HG02588 (cell line): ENCODE measurements around the gene PCBP4.

ENCODE experiments used
- ATAC-seq: cut with Tn5 transposase; IDR thresholded peaks from one replicate; pipeline ENCODE4 v1.9.1; 2021; ENCODE audit warnings: mild to moderate bottlenecking, moderate library complexity; ENCODE audit not compliant: unreplicated experiment

The PCBP4 gene

DNA sequence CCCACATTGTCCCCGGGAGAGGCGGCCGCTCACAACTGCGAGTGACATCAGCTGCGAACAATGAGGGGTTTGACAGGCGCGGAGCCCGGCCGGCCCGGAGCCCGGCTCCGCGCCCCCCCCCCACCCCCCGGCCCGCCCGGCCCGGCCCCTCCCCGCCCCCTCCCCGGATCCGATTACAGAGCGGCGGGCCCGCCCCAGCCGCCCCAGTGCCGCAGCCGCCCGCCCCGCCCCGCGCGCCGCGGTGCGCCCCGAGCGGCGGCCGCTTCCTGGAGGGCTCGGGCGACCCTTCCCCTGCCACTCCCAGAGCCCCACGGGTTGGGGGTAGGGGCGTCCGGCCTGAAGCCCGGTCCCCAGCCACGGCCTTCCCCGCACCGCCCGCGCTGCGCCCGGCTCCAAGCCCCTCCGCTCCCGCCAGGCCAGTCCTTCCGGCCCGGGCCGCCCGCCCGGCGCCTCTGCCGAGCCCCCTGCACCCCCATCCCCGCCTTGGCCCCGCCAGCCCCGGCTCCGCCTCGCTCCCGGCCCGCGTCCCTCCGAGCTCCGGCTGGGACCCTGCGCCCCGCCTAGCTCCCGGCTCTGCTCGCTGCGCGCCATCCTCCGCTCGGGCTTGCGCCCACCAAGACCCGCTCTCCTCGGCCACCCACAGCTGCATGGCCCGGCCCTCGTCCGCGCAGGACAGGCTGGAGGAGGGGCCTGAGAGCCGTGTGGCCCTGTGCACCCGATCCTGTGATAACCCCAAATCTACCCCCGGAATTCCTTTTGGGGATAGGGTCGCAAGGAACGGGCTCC, at the start of gene PCBP4:
PCBP4 (minus strand) TSS at position 71 of the 786 bp plus-strand sequence. CDS start 6,214 bp downstream, outside the sequence.
- no peak for ATAC-seq

GRCh38 chr3:52015438-52016228, 48.4 kb upstream of the PCBP4 start:
- ATAC-seq = no peak

DNA sequence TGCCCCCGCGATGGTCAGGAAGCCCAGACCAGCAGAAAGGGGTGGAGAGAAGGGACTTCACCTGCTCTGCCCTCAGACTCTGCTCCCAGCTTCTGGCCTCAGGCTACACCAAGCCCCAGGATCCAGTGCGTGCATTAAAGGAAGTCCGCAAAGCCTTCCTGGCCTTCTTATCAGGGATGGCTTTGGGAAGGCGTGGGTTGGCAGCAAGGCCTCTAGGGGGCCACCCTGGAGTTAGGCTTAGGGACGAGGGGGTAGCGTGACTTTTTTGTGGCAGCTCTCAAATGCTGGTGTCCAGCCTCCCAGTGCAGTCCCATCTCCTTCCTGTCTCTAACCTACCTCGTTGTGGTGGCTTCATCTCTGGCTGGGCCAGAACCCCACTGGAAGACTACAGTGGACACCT, 47.4 kb upstream of the PCBP4 start:
- no peak for ATAC-seq

DNA sequence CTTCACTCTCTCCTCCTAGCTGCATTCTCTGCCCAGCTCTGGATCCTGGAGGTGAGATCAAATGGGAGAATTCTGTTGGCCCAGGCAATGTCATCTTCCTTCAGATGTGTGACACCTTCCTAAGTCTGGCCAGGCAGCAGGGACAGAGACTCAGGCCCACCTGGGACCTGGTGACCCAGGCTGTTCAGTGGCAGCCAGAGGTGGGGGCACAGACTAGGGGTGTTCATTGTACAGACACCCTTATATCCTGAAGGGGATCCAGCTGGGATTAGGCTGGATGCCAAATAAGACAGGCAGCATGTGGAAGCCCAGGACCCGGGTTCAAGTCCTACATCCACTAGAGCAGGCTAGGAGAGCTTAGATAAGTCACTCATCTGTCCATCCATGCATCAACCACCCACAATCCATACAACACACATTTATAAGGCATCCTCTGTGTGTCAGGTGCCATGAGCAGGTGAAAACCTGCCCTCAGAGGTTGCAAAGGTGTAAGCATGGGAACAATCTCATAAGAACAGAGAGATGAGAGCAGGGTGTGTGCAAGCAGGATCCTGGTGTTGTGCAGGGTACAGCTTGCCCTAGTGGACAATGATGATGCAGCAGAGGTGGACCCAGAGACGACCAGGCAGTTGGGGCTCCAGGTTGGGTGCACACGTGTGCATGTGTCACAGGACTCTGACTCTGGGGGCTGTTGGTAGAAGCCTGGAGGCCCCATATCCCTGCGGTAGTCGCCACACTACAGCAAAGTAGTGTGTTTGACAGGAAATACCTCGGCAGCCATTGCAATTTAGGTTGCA, 46.7 kb upstream of the PCBP4 start:
- no peak for ATAC-seq

- no peak for ATAC-seq
Observed at GRCh38 chr3:52012699-52013098, 45.4 kb upstream of the PCBP4 start.

DNA sequence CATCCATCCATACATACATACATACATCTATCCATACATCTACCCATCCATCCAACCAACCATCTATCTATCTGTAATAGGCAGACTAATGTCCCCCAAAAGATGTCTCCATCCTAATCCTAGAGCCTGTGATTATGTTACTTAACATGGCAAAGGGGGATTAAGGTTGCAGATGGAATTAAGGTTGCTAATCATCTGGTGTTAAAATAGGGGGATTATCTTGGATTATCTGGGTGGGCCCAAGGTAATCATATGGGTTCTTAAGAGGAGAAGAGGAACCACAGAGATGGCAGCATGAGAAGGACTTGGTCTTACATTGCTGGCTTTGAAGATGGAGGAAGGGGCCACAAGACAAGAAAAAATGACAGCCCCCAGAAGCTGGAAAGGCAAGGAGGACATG, 43.2 kb upstream of the PCBP4 start:
- ATAC-seq = no peak

DNA sequence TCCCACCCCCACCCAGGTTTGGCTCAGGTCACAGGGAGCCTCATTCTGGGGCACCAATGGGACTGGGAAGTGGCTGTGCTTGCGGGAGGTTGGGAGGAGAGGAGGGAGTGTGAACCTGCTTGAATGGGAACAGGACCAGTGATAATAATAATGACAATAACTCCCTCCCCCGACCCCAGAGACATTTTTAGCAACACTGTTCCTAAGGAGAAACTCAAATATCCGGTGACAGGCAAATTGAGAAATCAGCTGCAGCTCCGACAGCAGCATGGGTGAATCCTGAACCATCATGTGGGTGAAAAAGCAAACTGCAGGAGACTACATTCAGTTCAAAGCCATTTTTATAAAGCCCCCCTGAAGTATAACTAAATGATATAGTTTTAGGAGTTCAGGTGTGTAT, 40.0 kb upstream of the PCBP4 start:
- no peak for ATAC-seq

DNA sequence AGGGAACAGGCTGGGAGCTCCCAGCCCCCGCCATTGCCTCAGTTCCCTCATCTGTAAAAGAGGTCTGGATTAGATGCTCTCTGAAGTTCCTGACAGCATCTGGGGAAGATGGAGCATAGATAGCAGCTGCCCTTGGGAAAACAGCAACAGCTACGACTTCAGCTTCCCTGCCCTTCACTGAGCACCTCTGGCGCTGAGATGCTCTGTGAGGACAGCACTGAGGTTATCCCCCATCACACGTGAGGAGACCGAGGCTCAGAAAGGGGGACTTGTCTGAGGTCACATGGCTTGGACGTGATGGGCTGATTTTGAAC, 39.5 kb upstream of the PCBP4 start:
- ATAC-seq = no peak

DNA sequence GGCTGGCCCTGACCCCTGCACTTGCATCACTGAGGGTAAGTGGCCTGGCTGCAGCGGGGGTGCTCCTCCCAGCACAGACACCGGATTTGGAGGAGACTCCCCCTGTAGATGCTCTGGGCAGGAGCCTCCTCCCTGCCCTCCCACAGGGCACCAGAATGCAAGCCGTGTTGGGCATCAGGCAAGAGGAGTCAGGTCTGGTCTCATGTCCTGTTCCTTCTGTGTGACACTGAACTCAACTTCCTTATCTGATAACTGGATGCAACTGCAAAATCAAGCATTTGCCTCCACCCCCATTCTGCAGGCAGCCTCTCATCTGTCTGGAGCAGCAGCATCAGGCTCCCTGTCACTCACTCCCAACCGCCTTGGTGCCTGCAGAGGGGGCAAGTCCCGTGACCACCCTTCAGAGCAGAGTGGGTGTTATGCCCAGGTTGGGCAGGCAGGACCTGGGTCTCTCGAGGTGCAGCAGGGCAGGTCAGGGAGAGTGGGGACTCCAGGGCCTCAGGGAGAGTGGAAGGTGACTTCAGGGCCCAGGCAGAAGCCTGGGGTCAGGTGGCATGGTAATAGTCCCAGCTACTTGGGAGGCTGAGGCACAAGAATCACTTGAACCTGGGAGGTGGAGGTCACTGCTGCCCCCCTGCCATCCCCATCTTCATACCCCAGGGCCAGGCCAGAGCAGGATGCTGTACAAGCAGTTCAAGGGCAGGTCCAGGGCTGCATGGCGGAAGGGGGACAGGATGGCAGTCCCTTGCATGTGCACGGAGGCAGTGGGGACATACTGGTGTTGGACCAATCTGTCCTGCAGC, 39.0 kb upstream of the PCBP4 start:
- ATAC-seq = no peak

DNA sequence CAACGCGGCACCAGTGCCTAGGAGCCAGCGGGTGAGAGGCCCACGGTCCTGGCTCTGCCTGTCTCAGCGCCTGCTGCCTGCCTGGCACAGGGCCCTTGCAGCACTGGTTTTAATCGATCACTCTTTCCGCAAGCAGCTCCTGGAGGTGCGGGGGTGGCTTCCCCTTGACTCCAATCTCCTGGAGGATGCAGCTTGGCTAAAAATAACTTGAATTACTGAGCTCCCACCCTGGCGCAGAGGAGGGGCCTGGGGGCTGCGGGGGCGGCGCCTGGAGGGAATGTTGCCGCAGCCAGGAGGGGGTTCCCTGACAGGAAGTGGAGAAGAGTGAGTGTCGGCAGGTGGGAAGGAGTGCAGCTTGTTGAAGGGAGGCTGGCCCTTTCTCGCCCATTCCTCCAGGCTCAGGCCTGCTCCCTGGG, 38.3 kb upstream of the PCBP4 start:
- no peak for ATAC-seq

- no peak for ATAC-seq
Observed at GRCh38 chr3:52004906-52005395, 37.7 kb upstream of the PCBP4 start.

DNA sequence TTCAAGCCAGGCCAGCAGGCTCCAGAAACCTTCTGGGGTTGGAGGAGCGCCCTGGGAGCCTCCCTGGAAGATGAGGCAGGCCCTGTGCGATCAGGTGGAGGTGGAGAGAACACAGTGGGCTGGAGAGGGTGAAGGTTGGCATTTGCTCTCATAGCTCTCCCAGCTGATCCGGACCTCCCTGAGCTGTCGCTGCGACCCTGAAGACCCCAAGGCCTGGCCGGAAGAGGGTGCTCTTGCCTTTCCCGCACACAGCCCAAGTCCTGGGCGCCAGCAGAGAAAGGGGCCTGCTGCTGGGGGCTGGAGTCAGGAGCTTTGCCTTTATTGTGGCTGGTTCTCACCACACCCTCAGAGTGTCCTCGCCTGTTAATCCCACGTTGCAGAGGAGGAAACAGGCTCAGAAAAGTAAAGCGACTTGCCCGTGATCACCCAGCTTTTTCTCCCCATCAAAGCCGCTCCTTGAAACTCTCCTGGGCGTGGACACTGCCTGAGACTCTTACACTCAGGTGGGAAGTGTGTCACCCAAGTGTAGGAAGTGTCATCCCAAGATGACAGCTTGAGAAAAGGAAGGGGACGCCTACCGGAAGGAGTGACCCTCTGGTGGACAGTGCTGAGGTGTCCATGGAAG, 37.0 kb upstream of the PCBP4 start:
- ATAC-seq = no peak

GRCh38 chr3:52002748-52003147, 35.5 kb upstream of the PCBP4 start:
- no peak for ATAC-seq

DNA sequence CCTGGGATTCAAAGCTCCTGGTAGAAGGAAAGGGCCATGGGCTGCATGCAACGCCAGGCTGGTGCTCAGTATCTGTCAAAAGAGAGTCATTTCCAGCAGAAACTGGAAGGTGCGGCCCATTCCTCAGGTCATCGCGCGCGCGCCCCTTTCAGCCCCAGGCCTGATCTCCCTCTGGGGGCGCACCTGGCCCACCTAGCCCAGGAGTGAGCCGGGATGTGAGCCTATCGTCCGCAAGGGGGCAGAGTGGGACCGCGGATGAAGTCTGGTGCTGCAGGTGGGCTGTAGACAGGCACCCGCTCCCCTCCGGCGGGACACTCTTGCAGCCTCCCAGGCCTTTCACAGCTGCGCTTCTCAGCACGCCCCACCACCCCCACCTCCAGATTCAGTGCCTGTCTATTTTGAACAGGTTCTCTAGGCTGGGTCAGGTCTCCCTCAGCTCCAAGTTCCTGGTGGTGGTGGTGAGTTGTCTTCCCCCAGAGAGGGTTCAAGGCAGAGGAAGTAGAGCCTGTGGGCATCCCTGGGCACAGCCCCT, 34.3 kb upstream of the PCBP4 start:
- ATAC-seq = peak; percentile 80

GRCh38 chr3:51999846-52000245, 32.6 kb upstream of the PCBP4 start:
- ATAC-seq = no peak

DNA sequence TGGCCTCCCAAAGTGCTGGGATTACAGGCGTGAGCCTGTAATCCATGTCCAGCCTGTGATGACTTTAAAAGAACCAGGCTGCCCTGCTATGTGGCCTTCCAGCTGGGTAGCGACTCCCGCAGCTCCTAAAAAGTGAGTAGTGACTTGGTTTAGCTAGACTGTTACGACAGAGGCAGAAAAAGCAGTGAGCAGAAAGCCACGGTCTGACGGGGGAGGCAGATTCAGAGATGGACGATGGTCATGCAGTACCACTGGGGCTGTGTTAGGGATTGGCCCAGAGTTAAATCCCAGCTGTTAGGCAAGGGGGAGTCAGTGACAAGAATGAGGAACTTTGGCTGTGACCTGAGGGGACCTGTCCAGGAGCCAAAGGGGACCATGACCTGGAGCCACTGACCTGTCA, 31.5 kb upstream of the PCBP4 start:
- no peak for ATAC-seq

- no peak for ATAC-seq
Observed at GRCh38 chr3:51997935-51998596, 30.8 kb upstream of the PCBP4 start.

- ATAC-seq = no peak
Observed at GRCh38 chr3:51997172-51997571, 29.9 kb upstream of the PCBP4 start.
